GM18519 (cell line): ENCODE measurements around the gene SDR9C7.
"Not testable (repeated sequence)": the region's sequence is repeated elsewhere in the genome, so short reads cannot be mapped to it uniquely, and the experiment has no call there.

Experiments used
- ATAC-seq: cut with Tn5 transposase; IDR thresholded peaks from one replicate; pipeline ENCODE4 v1.9.1; 2021; ENCODE audit warnings: mild to moderate bottlenecking, moderate library complexity; ENCODE audit not compliant: unreplicated experiment, low FRiP score

The SDR9C7 gene

GRCh38 chr12:56933826-56934625, at the start of gene SDR9C7:
Gene SDR9C7, minus strand, starts transcription at chr12:56934408. Its CDS starts 147 bp downstream, at chr12:56934261.
- no peak for ATAC-seq

GRCh38 chr12:56983386-56983785, 49.2 kb upstream of the SDR9C7 start:
- no peak for ATAC-seq

- not testable (repeated sequence) for ATAC-seq
Observed at GRCh38 chr12:56982578-56983236, 48.5 kb upstream of the SDR9C7 start.

- ATAC-seq, result no peak
Observed at GRCh38 chr12:56980941-56981530, 46.8 kb upstream of the SDR9C7 start.

DNA sequence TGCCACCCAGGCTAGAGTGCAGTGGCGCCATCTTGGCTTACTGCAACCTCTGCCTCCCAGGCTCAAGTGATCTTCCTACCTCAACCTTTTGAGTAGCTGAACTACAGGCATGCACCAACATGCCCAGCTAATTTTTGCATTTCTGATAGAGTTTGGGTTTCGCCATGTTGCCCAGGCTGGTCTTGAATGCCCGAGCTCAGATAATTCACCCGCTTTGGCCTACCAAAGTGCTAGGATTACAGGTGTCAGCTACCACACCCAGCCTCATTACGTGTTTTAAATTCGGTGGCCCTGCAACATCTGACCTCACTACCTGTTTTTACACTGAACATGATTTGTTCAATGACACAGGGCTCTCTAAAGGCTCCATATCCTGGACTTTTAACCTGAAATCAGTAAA, 46.1 kb upstream of the SDR9C7 start:
- ATAC-seq, result no peak

GRCh38 chr12:56979628-56980027, 45.4 kb upstream of the SDR9C7 start:
- ATAC-seq, result no peak

DNA sequence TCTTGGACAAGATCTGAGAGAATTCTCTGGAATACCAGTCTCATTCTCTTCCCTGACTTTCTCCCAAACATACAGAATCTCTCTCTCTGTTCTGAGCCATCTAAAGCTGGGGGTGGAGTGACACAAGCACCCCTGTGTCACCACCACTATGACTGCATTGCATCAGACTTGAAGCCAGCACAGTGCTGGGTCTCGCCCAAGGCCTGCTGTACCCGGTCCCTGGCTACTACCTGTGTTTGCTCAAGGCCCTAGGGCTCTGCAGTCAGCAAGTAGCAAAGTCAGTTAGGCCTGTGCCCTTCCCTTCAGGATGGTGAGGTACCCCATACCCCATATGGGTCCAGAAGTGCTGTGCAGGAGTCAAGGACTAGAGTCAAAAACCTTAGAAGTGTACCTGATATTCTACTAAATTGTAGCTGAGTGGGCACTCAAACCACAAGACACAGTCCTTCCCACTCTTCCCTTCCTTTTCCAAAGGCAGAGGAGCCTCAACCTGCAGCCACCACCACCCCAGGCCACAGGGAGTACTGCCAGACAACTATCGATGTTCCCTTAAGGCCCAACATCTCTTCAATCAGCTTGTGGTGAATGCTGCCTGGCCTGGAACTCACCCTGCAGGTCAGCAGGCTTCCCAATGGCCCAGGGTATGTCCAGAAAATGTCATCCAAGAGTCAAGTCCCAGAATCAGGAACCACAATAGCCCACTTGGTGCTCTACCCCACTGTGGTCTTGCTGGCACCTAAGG, 44.4 kb upstream of the SDR9C7 start:
- no peak for ATAC-seq

- not testable (repeated sequence) for ATAC-seq
Observed at GRCh38 chr12:56977361-56977760, 43.2 kb upstream of the SDR9C7 start.

GRCh38 chr12:56974224-56974623, 40.0 kb upstream of the SDR9C7 start:
- not testable (repeated sequence) for ATAC-seq

- ATAC-seq, result not testable (repeated sequence)
Observed at GRCh38 chr12:56968910-56969309, 34.7 kb upstream of the SDR9C7 start.

- ATAC-seq, result not testable (repeated sequence)
Observed at GRCh38 chr12:56965997-56966642, 31.9 kb upstream of the SDR9C7 start.

DNA sequence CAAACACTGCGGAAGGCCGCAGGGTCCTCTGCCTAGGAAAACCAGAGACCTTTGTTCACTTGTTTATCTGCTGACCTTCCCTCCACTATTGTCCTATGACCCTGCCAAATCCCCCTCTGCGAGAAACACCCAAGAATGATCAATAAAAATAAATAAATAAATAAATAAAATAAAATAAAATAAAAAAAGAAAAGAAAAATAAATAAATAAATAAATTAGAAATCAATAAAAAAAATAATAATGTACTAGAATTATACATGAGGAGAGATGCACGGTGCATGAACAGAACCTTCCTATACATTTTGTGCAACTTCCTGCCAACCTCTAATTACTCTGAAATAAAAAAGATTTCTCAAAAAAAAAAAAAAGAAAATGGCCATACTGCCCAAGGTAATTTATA, 30.9 kb upstream of the SDR9C7 start:
- ATAC-seq, result not testable (repeated sequence)

DNA sequence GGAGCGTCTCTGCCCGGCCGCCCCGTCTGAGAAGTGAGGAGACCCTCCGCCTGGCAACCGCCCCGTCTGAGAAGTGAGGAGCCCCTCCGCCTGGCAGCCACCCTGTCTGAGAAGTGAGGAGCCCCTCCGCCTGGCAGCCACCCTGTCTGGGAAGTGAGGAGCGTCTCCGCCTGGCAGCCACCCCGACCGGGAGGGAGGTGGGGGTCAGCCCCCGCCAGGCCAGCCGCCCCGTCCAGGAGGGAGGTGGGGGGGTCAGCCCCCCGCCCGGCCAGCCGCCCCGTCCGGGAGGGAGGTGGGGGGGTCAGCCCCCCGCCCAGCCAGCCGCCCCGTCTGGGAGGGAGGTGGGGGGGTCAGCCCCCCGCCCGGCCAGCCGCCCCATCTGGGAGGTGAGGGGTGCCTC, 29.3 kb upstream of the SDR9C7 start:
- not testable (repeated sequence) for ATAC-seq

DNA sequence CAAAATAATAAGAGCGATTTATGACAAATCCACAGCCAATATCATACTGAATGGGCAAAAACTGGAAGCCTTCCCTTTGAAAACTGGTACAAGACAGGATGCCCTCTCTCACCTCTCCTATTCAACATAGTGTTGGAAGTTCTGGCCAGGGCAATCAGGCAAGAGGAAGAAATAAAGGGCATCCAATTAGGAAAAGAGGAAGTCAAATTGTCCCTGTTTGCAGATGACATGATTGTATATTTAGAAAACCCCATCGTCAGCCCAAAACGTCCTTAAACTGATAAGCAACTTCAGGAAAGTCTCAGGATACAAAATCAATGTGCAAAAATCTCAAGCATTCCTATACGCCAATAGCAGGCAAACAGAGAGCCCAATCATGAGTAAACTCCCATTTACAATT, 28.0 kb upstream of the SDR9C7 start:
- not testable (repeated sequence) for ATAC-seq

DNA sequence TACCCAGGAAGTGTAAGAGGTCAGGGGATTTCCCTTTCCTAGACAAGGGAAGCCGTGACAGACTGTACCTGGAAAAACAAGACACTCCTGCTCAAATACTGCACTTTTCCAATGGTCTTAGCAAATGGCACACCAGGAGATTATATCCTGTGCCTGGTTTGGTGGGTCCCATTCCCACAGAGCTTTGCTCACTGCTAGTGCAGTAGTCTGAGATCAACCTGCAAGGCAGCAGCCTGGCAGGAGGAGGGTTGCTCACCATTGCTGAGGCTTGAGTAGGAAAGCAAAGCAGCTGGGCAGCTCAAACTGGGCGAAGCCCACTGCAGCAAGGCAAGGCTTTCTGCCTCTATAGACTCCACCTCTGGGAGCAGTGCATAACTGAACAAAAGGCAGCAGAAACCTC, 24.2 kb upstream of the SDR9C7 start:
- ATAC-seq, result no peak

DNA sequence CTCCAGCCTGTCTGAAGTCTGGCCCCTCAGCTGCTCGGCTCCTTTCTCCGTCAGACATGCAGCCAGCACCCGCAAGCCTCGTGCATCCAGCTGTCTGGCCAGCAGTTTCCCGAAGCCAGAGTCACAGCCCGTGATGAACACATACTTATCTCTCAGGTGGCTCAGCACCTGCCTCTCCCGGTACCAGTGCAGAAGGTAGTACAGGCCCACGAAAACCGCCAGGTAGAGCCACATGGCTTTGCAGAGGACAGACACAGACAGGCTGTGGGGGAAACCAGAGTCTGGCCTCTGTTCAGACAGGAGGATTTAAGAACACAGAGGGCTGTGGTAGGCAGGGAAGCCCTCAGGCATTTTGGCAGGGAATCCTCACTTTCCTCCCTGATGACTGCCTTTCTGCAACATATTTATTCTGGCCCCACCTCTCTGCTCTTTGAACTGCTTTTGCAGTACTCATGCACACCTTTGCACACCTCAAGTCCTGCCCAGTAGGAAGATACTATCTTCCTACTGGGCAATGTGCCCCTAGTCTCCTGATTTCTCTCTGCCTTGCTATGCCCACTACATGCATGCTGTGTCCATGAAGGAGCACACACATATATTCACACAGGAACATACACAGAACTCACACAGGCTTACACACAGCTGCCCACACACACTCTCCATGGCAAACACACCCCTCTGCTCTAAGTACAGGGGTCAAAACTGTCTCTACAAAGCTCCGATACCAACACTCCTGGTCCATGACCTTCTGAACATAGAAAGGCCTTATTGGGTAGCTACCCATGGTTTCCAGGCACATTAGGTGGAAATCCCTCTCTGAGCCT, 23.2 kb upstream of the SDR9C7 start, which contains the start of gene RDH16:
RDH16 (minus strand) TSS at position 380 of the 824 bp plus-strand sequence; CDS start at position 234, 146 bp downstream.
- no peak for ATAC-seq

- no peak for ATAC-seq
Observed at GRCh38 chr12:56955631-56956256, 21.5 kb upstream of the SDR9C7 start.

DNA sequence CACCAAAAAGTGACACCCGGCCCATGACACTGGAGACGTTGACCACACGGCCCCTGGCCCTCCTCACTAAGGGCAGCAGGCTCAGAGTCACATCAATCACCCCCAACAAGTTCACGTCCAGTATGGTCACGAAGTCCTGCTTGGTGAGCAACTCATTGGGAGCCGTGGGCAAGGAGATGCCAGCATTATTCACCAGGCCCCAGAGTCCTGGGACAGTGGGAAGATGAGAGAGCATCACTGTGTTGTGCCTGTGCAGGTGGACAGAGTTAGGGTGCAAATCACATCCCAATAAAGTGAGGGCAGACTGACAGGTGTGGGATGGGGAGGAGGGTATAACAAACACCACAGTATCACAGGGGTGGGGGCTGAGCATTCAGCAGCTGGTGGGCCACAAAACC, 20.7 kb upstream of the SDR9C7 start:
- ATAC-seq, result no peak
